H1 (cell line): ENCODE results near the gene UQCR10. TPM values are rescaled to one million over a fixed set of nuclear protein-coding genes. Genes with fewer than 3 reads are reported as not detected.

Experiments
- CTCF ChIA-PET: fragments of 300-600 bp; sonication (Branson Sonifier 250); formaldehyde crosslinking; loops from one replicate; lab custom pipeline; 2021; ENCODE audit not compliant: partially characterized antibody; lab: Charles Lee
- POLR2A ChIA-PET: fragments of 300-600 bp; sonication (Branson Sonifier 250); formaldehyde crosslinking; loops from one replicate; lab custom pipeline; 2021; ENCODE audit warnings: inconsistent platforms; ENCODE audit not compliant: partially characterized antibody; lab: Charles Lee
- DNase-seq, 2 experiments: peaks; one replicate each; pipeline versions ENCODE4 v3.0.0 to v3.0.0-alpha.2; 2010 to 2022; ENCODE audit warnings: low spot score in 2 of 2, low read depth in 1 of 2, mixed read lengths in 1 of 2
- FAIRE-seq: peaks from 2 replicates; lab custom pipeline; 2011; peaks lifted over from hg19 to GRCh38; lab: Jason Lieb, UNC
- H2AFZ ChIP-seq: 2 replicates; pipeline ENCODE4 v1.8.1; 2012; ENCODE audit warnings: low read length, inconsistent platforms
- H2AK5ac ChIP-seq: 2 replicates; pipeline ENCODE4 v1.6.1; 2013; ENCODE audit warnings: low read depth, low read length
- H2BK120ac ChIP-seq: replicated peaks from 2 replicates; pipeline ENCODE3; 2013; ENCODE audit warnings: low read depth, low read length, inconsistent platforms
- H2BK12ac ChIP-seq: 2 replicates; pipeline ENCODE4 v1.6.1; 2013; ENCODE audit warnings: low read depth, low read length
- H2BK15ac ChIP-seq: 2 replicates; pipeline ENCODE4 v1.6.1; 2013; ENCODE audit warnings: low read length
- H2BK20ac ChIP-seq: 2 replicates; pipeline ENCODE4 v1.6.1; 2013; ENCODE audit warnings: low read length
- H2BK5ac ChIP-seq: 2 replicates; pipeline ENCODE4 v1.6.1; 2013; ENCODE audit warnings: low read depth, low read length
- H3K14ac ChIP-seq: 2 replicates; pipeline ENCODE4 v1.6.1; 2013; ENCODE audit warnings: inconsistent platforms; ENCODE audit not compliant: insufficient read length
- H3K18ac ChIP-seq: 2 replicates; pipeline ENCODE4 v1.6.1; 2013; ENCODE audit warnings: low read length; ENCODE audit errors: extremely low read depth
- H3K23ac ChIP-seq: 2 replicates; pipeline ENCODE4 v1.6.1; 2013; ENCODE audit warnings: inconsistent platforms; ENCODE audit not compliant: insufficient read length
- H3K23me2 ChIP-seq: 2 replicates; pipeline ENCODE4 v1.6.1; 2013; ENCODE audit warnings: low read depth, low read length
- H3K27ac ChIP-seq: 2 replicates; pipeline ENCODE4 v1.6.1; 2011; ENCODE audit warnings: low read depth, low read length, inconsistent platforms
- H3K27me3 ChIP-seq, 4 experiments: replicated peaks in 1 of 4; 1 replicate in 1 of 4; 2 replicates in 3 of 4; pipeline versions ENCODE4 v1.6.1 to v1.8.1; 2011 to 2013; ENCODE audit warnings: low read length in 3 of 4, mild to moderate bottlenecking in 3 of 4, inconsistent platforms in 2 of 4, mixed read lengths in 2 of 4, moderate library complexity in 1 of 4; ENCODE audit not compliant: control insufficient read depth in 3 of 4, insufficient read depth in 3 of 4; ENCODE audit errors: extremely low read depth in 1 of 4
- H3K36me3 ChIP-seq, 4 experiments: 2 replicates each; pipeline versions ENCODE4 v1.6.1 to v1.8.1; 2011 to 2013; ENCODE audit warnings: mild to moderate bottlenecking in 4 of 4, low read length in 3 of 4, moderate library complexity in 2 of 4, control low read depth in 1 of 4, inconsistent platforms in 1 of 4; ENCODE audit not compliant: insufficient read depth in 4 of 4, control insufficient read depth in 2 of 4
- H3K4ac ChIP-seq: replicated peaks from 2 replicates; pipeline ENCODE3; 2013; ENCODE audit warnings: low read length, low read depth, mixed read lengths, inconsistent platforms; ENCODE audit not compliant: insufficient read length
- H3K4me1 ChIP-seq, 4 experiments: replicated peaks in 1 of 4; 1 replicate in 1 of 4; 2 replicates in 3 of 4; pipeline versions ENCODE4 v1.6.1 to v1.8.1; 2011 to 2013; ENCODE audit warnings: low read length in 3 of 4, inconsistent platforms in 2 of 4, mixed read lengths in 1 of 4; ENCODE audit not compliant: insufficient read depth in 4 of 4, control insufficient read depth in 3 of 4
- H3K4me2 ChIP-seq, 2 experiments: 2 replicates each; pipeline versions ENCODE4 v1.6.1 to v1.8.1; 2011 to 2013; ENCODE audit warnings: low read depth in 2 of 2, low read length in 2 of 2, control low read depth in 1 of 2, inconsistent platforms in 1 of 2, mild to moderate bottlenecking in 1 of 2; ENCODE audit not compliant: insufficient read depth in 1 of 2
- H3K4me3 ChIP-seq, 4 experiments: fragments of 200-600, 300-600 bp in 1 of 4; sonication (generic), shearing (Covaris generic), sonication (Bioruptor Twin) in 1 of 4; 2 replicates each; pipeline versions ENCODE4 v1.5.1 to v1.8.1; 2011 to 2016; ENCODE audit warnings: low read length in 4 of 4, low read depth in 3 of 4, control low read depth in 2 of 4, inconsistent platforms in 2 of 4, mild to moderate bottlenecking in 2 of 4, mixed read lengths in 1 of 4, moderate library complexity in 1 of 4; ENCODE audit not compliant: insufficient read depth in 2 of 4; ENCODE audit errors: extremely low read depth in 1 of 4
- H3K56ac ChIP-seq: replicated peaks from 2 replicates; pipeline ENCODE3; 2013; ENCODE audit warnings: low read depth, mild to moderate bottlenecking, mixed read lengths, low read length, inconsistent platforms; ENCODE audit not compliant: insufficient read length
- H3K79me1 ChIP-seq: 2 replicates; pipeline ENCODE4 v1.6.1; 2013; ENCODE audit warnings: low read depth, low read length, control low read depth
- H3K79me2 ChIP-seq, 2 experiments: 2 replicates each; pipeline versions ENCODE4 v1.6.1 to v1.8.1; 2012 to 2013; ENCODE audit warnings: low read length in 2 of 2, mild to moderate bottlenecking in 2 of 2, inconsistent platforms in 1 of 2; ENCODE audit not compliant: insufficient read depth in 2 of 2, control insufficient read depth in 1 of 2
- H3K9ac ChIP-seq, 4 experiments: replicated peaks in 1 of 4; 1 replicate in 1 of 4; 2 replicates in 3 of 4; pipeline versions ENCODE4 v1.6.1 to v1.8.1; 2011 to 2013; ENCODE audit warnings: low read depth in 3 of 4, low read length in 3 of 4, control low read depth in 2 of 4, mild to moderate bottlenecking in 2 of 4, moderate library complexity in 2 of 4, inconsistent platforms in 1 of 4; ENCODE audit errors: extremely low read depth in 1 of 4
- H3K9me3 ChIP-seq, 2 experiments: 2 replicates each; pipeline versions ENCODE4 v1.6.1 to v1.8.1; 2012 to 2013; ENCODE audit warnings: mild to moderate bottlenecking in 2 of 2, moderate library complexity in 2 of 2, control low read depth in 1 of 2, inconsistent platforms in 1 of 2, low read depth in 1 of 2, low read length in 1 of 2, mixed read lengths in 1 of 2; ENCODE audit not compliant: insufficient read depth in 2 of 2
- H4K20me1 ChIP-seq, 2 experiments: replicated peaks in 1 of 2; 2 replicates each; pipeline versions ENCODE3 to v1.8.1; 2011 to 2013; ENCODE audit warnings: inconsistent platforms in 2 of 2, low read length in 2 of 2, mild to moderate bottlenecking in 1 of 2; ENCODE audit not compliant: insufficient read depth in 2 of 2, control insufficient read depth in 1 of 2
- H4K5ac ChIP-seq: 2 replicates; pipeline ENCODE4 v1.6.1; 2013; ENCODE audit warnings: low read length, low read depth, mixed read lengths, inconsistent platforms; ENCODE audit not compliant: insufficient read length
- H4K8ac ChIP-seq: 2 replicates; pipeline ENCODE4 v1.8.0; 2013; ENCODE audit warnings: mild to moderate bottlenecking, moderate library complexity, low read length, inconsistent platforms; ENCODE audit not compliant: insufficient read depth; ENCODE audit errors: extremely low read depth
- H4K91ac ChIP-seq: replicated peaks from 2 replicates; pipeline ENCODE3; 2013; ENCODE audit warnings: low read length, mixed read lengths, inconsistent platforms; ENCODE audit not compliant: insufficient read length
- ASH2L ChIP-seq: fragments of 200-600, 300-600 bp; sonication (generic); IDR thresholded peaks from one replicate; pipeline ENCODE4 v1.7.1; 2017; ENCODE audit warnings: low read length
- CEBPB ChIP-seq: IDR thresholded peaks from 2 replicates; pipeline ENCODE4 v1.6.1; 2012; ENCODE audit warnings: low read depth, low read length
- CHD2 ChIP-seq: IDR thresholded peaks from 2 replicates; pipeline ENCODE4 v1.6.1; 2012; ENCODE audit warnings: low read length, improper control_type of control experiment
- CREB1 ChIP-seq: IDR thresholded peaks from 2 replicates; pipeline ENCODE4 v1.6.1; 2012; ENCODE audit warnings: inconsistent platforms
- CTBP2 ChIP-seq: IDR thresholded peaks from 2 replicates; pipeline ENCODE4 v1.7.0; 2011; ENCODE audit warnings: borderline replicate concordance, mild to moderate bottlenecking, moderate library complexity, mixed read lengths, low read length; ENCODE audit not compliant: insufficient read depth, insufficient read length
- HDAC6 ChIP-seq: IDR thresholded peaks from one replicate; pipeline ENCODE4 v1.7.1; 2012; ENCODE audit warnings: low read depth, mild to moderate bottlenecking, inconsistent platforms, low read length, moderate library complexity
- JUN ChIP-seq: IDR thresholded peaks from 2 replicates; pipeline ENCODE4 v1.6.1; 2011; ENCODE audit warnings: low read depth, mild to moderate bottlenecking, improper control_type of control experiment, low read length
- KDM4A ChIP-seq: IDR thresholded peaks from one replicate; pipeline ENCODE4 v1.7.1; 2012; ENCODE audit warnings: low read depth, mild to moderate bottlenecking, moderate library complexity, low read length, inconsistent platforms; ENCODE audit not compliant: severe bottlenecking
- POU5F1 ChIP-seq: IDR thresholded peaks from 2 replicates; pipeline ENCODE4 v1.6.1; 2011; ENCODE audit warnings: low read depth, mild to moderate bottlenecking, low read length, moderate library complexity
- RBBP5 ChIP-seq: IDR thresholded peaks from 2 replicates; pipeline ENCODE4 v1.7.1; 2012; ENCODE audit warnings: low read depth, mild to moderate bottlenecking, inconsistent platforms, low read length, moderate library complexity, borderline replicate concordance
- SAP30 ChIP-seq: fragments of 300-600 bp; sonication (generic); IDR thresholded peaks from 2 replicates; pipeline ENCODE4 v1.7.1; 2012; ENCODE audit warnings: low read length, moderate library complexity, mild to moderate bottlenecking, inconsistent platforms; ENCODE audit not compliant: insufficient read depth, insufficient replicate concordance
- SUZ12 ChIP-seq: fragments of 200-600 bp; sonication (generic); IDR thresholded peaks from 2 replicates; pipeline ENCODE4 v1.6.1; 2012; ENCODE audit warnings: mild to moderate bottlenecking, inconsistent platforms, low read length, moderate library complexity, mixed read lengths
- ZNF274 ChIP-seq: IDR thresholded peaks from 2 replicates; pipeline ENCODE4 v1.7.0; 2012; ENCODE audit warnings: low read length, borderline replicate concordance; ENCODE audit errors: extremely low read depth
- WGBS, 2 experiments: shearing (Covaris generic) in 1 of 2; methylation state at CpG; one replicate each; pipeline versions ENCODE4 v1.1.6 to v1.1.7; 2013 to 2015; ENCODE audit warnings: low lambda C conversion rate in 2 of 2, mixed read lengths in 2 of 2, inconsistent platforms in 1 of 2, low coverage in 1 of 2, missing lambda C conversion rate in 1 of 2; ENCODE audit not compliant: insufficient replicate concordance in 2 of 2, insufficient coverage in 1 of 2, insufficient read length in 1 of 2; ENCODE audit errors: extremely low coverage in 1 of 2, missing lambda C conversion rate in 1 of 2; 5-methylcytosine and 5-hydroxymethylcytosine counted together
- polyA plus RNA-seq, 7 experiments: library from polyadenylated mRNA; depleted of rRNA in 3 of 7; stranded (reverse) in 5 of 7; unstranded in 2 of 7; fragments of >200 nt in 5 of 7; fragments of 200-250 nt in 2 of 7; gene quantifications; 1 replicate in 5 of 7; 2 replicates in 1 of 7; 4 replicates in 1 of 7; pipeline versions ENCODE4 v1.2.1 to v1.2.3, GENCODE V29; 2011 to 2013; ENCODE audit warnings: missing spikeins in 2 of 7, mixed read lengths in 2 of 7
- total RNA-seq: library from RNA; stranded (reverse); fragmentation: NEBNext Ultra II Directional; extraction: Animal tissue kit (Norgen Biotek cat#: 25700); gene quantifications from 2 replicates; pipeline ENCODE4 v1.2.1, GENCODE V29; 2021
- TF ChIP-seq, protein P1 (sequence below): IDR thresholded peaks from 2 replicates; pipeline ENCODE4 v1.6.1; 2012; ENCODE audit warnings: inconsistent platforms

The UQCR10 gene
- total and polyA plus RNA-seq, 2 of the 8 experiments (the other 6 are each of a cell fraction or from before 2014, with no cell fraction given), result 102 to 260 TPM

DNA sequence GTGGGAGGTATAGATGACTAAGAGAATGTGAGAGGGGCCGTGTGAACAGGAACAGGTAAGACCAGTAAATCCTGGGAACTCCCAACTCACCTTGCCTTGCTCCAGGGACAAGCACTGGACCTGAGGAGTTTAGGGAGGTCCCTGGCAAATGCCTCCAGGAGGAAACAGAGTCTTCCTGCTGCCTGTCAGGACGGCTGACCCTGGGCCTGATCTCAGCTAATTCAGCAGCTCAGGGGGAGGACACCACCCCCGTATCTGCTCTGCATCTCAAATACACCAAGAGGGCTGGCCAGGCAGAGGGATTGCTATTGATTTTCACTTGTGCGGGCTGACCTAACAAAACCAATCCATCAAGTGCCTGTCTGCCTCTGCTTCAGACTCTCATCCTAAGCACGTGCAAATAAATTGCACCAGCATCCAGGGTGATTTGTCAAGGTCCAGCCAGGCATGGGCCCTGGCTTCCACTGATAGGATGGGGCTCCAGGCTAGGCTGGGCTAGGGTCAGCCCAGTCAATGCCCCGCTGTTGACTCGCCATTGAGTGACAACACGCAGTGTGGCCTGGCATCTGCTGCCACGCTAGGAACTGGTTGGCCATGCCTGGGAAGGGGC is 20.3 kb downstream of the UQCR10 start:
- no peak overlapping the region for H2AK5ac ChIP-seq
- TF ChIP-seq KDM4A (no peak), ZNF274 (no peak), CHD2 (no peak), CEBPB (no peak), CTBP2 (no peak), SAP30 (no peak), POU5F1 (no peak), HDAC6 (no peak), SUZ12 (no peak), ASH2L (no peak), JUN (no peak), CREB1 (no peak), RBBP5 (no peak)
- TF ChIP-seq, protein P1, sequence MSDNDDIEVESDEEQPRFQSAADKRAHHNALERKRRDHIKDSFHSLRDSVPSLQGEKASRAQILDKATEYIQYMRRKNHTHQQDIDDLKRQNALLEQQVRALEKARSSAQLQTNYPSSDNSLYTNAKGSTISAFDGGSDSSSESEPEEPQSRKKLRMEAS, result no peak

More for the DNA sequence above, 20.3 kb downstream of the UQCR10 start:
- Histone ChIP-seq H2BK15ac (no peak overlapping the region), H3K4me3 (no peak overlapping the region), H3K27me3 (no peaks in the 10 kb centered on the region), H3K4me1 (peaks cover 0 to 2% (median 0%) of the 10 kb centered on the region in 4 experiments; a peak in 1 of 7 replicates), H4K91ac (no peak overlapping the region), H2BK120ac (no peak overlapping the region), H3K9ac (no peak overlapping the region), H2BK20ac (no peak overlapping the region), H3K23me2 (no peaks in the 10 kb centered on the region), H3K23ac (no peak overlapping the region), H2AFZ (no peak overlapping the region), H3K36me3 (peaks cover 0 to 24% (median under 1%) of the 10 kb centered on the region in 4 experiments; a peak in 3 of 8 replicates), H3K18ac (no peak overlapping the region), H4K5ac (no peak overlapping the region), H3K79me2 (no peaks in the 10 kb centered on the region), H3K9me3 (no peaks in the 10 kb centered on the region), H3K4me2 (no peak overlapping the region), H4K20me1 (peaks cover 0 to 1% of the 10 kb centered on the region in 2 experiments), H4K8ac (peak overlapping the region; percentile 35; the same call in 1 of the 2 replicates), H3K27ac (no peak overlapping the region), H3K79me1 (no peaks in the 10 kb centered on the region), H2BK5ac (no peak overlapping the region), H3K56ac (no peak overlapping the region), H3K14ac (no peak overlapping the region), H3K4ac (no peak overlapping the region), H2BK12ac (no peak overlapping the region)
- 91% methylated on average over 8 of the region's 9 CpGs; no CpG with 5 or more reads in 1 of the 2 experiments for WGBS, 2 experiments
- DNase-seq (no peak), FAIRE-seq (no peak)
- POLR2A ChIA-PET, result no interaction called here
- CTCF ChIA-PET, result interaction anchor here (1.4 kb wide), 1 partner anchor 217 kb away, joined by 4 read pairs; no protein-coding TSS in a partner anchor
